Measurements from ENCODE around the gene ENC1.

ENC1 gene

DNA sequence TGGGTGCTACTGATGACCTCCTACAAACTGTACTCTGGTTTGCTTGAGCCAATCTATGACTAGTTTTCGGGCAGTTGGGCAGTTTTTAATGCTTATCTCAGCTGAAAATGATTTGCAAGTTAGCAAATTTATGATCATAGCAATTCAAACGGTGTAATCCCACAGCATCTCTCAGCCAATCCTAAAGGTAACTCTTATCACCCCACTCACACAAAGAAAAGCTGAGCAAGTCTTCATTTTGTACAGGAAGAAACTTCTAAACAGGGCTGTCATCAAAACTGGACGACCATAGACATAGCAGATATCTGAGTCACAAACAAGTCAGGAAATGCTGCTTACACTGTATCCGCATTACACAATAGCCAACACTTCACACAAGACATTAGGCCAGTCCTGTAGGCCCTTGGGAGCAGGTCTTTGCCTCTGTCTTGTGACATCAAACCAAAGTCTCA lies 2.6 kb upstream of the ENC1 start:
- Mint-ChIP-seq H3K36me3 (ENCODE audit: low read depth) (no peaks in the 10 kb centered on the region), H3K27ac (no peak overlapping the region), H3K4me3 (no peak overlapping the region), H3K4me1 (ENCODE audit: low read depth) (peaks cover 39% of the 10 kb centered on the region), H3K27me3 (peaks cover 53% of the 10 kb centered on the region), H3K9me3 (no peaks in the 10 kb centered on the region)

DNA sequence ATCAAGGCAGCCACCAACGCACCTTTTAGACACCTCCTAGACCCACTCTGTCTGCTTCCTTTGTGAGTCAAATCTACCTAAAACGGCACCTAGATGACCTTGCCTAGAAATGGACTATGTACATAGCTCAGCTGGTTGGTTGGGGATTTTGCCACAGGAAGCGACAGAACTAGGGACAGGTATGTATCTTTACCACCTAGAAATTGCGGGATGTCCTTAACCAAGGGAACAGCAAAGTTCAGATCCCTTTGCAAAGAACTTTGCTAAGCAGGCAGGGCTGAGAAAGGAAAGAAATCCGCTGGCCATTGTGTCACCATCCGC lies 2.0 kb upstream of the ENC1 start:
- peaks cover 40% of the 10 kb centered on the region for H3K4me1 Mint-ChIP-seq (ENCODE audit: low read depth)
- H3K36me3 Mint-ChIP-seq (ENCODE audit: low read depth): no peaks in the 10 kb centered on the region
- H3K4me3 Mint-ChIP-seq: no peak overlapping the region
- H3K27ac Mint-ChIP-seq: no peak overlapping the region
- H3K27me3 Mint-ChIP-seq: peaks cover 59% of the 10 kb centered on the region
- H3K9me3 Mint-ChIP-seq: no peaks in the 10 kb centered on the region

DNA sequence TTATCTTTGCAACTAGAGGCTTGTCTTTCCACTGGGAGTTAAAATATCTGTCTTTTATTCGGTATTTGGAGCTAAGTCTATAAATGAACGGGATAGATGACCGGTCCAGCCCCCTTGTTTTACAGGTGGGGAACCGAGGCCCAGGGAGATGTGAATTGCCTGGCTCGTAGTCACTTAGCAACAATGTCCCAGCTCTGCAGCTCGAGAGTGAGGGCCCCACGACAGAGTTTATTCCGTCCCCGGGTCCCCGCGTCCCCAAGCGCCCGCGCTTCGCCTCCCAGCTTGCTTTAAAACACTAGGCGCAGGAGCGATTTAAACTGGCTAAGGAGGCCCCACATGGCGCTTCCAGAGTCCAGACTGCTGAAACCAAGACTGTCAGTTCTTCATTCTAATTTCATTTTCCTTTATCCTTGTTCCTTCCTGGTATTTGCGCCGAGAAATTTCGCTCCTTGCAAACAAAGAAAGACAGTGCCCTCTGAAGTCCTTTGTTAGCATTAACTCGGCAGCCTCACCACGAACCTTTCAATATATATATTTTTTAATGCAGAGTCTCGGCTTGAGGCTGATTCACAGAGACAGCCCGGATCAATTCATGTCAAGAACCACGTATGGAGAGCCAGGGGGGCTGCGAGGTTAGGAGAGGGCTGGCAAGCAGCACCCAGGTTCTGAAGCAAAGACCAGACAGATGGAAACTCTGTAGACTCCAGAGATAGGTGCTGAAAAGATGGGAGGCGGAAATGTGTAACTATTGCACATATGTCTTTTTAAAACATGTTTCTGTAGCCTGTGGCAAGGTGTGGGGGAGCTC lies 1.4 kb upstream of the ENC1 start:
- no peaks in the 10 kb centered on the region for H3K36me3 Mint-ChIP-seq (ENCODE audit: low read depth)
- peaks cover 40% of the 10 kb centered on the region for H3K4me1 Mint-ChIP-seq (ENCODE audit: low read depth)
- H3K27ac Mint-ChIP-seq: no peak overlapping the region
- peak overlapping the region; percentile 81 for H3K4me3 Mint-ChIP-seq
- peaks cover 65% of the 10 kb centered on the region for H3K27me3 Mint-ChIP-seq
- H3K9me3 Mint-ChIP-seq: no peaks in the 10 kb centered on the region

DNA sequence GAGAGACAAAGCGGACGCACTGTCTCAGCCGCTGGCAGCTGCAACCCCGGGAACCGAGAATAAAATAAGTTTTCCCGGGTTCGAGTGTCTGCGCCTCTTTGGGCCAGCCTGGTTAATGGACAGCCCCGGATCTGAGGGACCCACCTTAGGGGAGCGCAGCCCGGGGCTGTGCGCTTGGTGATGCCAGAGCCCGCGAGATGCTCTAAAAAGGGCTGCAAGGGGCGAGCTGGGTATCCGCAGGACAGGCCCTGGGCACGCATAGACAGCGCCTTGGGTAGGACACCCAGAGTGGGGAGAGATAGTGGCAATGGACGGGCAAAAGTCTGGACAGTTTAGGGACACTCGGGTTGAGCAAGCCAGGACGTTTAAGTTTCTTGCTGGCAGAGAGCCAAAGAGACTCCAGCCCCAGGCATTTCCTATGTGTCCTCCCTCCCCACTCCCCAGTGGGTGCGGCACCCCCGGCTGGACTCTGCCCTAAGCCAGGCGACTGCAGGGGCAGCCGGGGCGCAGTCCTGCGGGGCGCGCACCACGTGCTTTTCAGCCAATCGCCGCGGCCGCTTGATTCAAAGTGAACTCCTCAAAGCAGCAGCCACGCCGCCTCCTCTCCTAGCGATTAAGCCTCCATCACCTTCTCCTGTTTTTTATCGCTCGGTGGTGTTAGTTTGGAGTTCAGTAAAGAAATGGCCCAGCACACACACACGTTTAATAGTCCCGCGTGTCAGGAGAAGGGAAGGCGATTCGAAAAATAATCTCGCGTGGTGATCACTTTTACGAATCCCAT lies 616 bp upstream of the ENC1 start:
- Mint-ChIP-seq H3K27ac (no peak overlapping the region), H3K4me3 (peak overlapping the region; percentile 81), H3K36me3 (ENCODE audit: low read depth) (no peaks in the 10 kb centered on the region), H3K4me1 (ENCODE audit: low read depth) (peaks cover 40% of the 10 kb centered on the region), H3K9me3 (no peaks in the 10 kb centered on the region), H3K27me3 (peaks cover 67% of the 10 kb centered on the region)

DNA sequence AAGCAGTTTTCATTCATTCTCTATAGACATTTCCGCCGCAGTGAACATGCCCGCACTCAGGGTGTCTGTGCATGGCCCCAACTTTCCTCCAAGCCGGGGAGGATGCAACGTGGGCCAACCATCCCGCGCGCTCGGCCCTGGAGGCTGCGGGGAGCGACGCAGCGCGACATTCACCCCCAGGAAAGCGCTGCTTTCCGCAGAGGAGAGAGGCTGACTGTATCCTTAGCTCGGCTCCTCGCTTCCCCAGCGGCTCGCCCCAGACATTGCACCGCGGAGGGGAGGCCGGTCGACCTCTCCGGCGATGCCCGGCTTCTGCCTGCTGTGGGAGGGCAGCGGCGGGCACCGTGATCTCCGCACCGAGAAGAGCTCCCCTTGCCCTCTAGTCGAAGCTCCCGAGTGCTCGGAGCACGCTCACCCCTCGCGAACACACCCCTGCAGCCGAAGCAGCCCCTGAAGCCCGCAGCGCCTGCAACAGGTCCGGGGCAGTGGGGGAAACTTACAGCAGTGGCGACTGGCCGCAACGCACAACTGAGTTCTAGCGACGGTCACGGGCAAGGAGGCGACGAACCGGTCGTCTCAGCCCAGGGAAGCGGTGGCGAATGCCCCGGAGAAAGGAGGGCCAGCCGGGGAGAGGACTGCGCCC lies 600 bp downstream of the ENC1 start:
- Mint-ChIP-seq H3K9me3 (no peaks in the 10 kb centered on the region), H3K27ac (peak overlapping the region; percentile 14), H3K4me1 (ENCODE audit: low read depth) (peaks cover 40% of the 10 kb centered on the region), H3K27me3 (peaks cover 58% of the 10 kb centered on the region), H3K4me3 (peak overlapping the region; percentile 81), H3K36me3 (ENCODE audit: low read depth) (peaks cover 5% of the 10 kb centered on the region)

DNA sequence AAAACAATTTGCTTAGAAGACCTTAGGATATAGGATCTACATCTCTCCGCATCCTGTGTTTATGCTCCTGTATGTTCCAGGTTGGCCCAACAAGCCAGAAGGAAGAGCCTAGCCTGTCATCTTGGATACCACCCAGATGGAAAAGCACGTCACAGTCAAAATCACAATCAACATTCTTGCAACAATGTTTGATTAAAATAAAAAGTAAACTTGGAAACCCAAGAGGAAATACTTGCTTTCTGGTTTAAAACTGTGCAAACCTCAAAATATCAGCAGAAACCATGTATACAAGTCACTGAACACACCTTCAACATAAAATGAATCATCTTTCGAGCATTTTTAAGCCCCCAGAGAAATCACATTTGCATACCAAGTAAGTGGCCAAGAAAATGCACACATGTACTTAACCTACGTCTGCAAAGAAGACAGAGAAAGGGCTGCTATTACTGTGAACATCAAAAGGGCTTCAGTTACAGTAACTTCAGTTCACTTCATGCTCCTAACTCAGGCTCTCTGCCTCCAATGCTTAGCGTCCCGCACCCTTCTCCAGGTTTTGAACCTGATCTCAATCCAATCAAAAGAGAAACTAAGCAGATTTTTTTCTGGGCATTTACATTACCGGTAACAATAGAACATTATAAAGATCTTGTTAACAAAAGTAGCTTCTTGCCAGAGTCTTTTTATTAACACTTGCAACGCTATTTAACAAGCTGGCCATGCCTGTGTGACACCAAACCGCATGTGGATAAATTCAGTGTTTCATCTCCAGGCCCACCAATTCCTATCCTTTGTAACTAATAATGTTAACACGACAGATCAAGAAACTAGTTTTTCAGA lies 1.3 kb downstream of the ENC1 start:
- H3K4me3 Mint-ChIP-seq: peak overlapping the region; percentile 81
- peaks cover 40% of the 10 kb centered on the region for H3K4me1 Mint-ChIP-seq (ENCODE audit: low read depth)
- H3K36me3 Mint-ChIP-seq (ENCODE audit: low read depth): peaks cover 5% of the 10 kb centered on the region
- H3K9me3 Mint-ChIP-seq: no peaks in the 10 kb centered on the region
- peak overlapping the region; percentile 12 for H3K27ac Mint-ChIP-seq
- peaks cover 58% of the 10 kb centered on the region for H3K27me3 Mint-ChIP-seq

DNA sequence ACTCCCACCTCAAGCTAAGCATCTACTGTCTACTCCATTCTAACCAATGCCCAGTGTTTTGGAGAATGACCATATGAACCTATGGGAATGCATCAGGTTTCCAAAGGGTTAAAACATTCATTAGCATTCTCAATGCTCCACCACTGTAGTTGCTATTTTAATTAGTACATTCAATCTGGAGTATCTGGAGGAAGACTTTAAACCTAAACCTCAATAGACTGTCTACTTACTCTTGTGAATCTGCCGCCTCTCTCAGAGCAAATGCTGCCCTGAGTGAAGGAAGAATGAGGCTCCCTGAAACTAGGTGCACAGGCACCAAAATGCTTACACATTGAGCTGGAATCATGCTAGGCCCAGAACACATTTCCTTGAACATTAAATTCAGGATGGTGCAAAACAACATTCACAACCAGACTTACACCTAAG lies 2.0 kb downstream of the ENC1 start:
- Mint-ChIP-seq H3K27ac (no peak overlapping the region), H3K9me3 (no peaks in the 10 kb centered on the region), H3K4me1 (ENCODE audit: low read depth) (peaks cover 40% of the 10 kb centered on the region), H3K36me3 (ENCODE audit: low read depth) (peaks cover 5% of the 10 kb centered on the region), H3K27me3 (peaks cover 54% of the 10 kb centered on the region), H3K4me3 (peak overlapping the region; percentile 81)

DNA sequence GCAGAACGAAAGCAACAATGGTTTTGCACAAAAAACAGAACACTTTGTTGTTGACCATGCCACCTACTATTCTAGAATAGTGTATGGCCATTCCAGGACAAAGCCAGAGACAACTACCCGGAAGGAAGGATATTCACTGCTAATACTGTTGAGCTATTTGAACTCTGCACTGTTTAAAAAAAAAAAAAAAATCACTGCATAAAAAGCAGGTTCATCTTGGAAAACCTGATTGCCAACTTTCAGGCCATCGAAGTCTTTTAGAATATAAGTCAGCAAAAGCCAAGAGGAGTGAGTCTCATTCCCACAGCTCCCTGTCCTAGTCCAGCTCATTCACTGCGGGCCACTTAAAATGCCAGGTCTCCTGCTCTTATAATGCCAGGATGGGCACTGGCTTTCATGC lies 4.0 kb downstream of the ENC1 start:
- peaks cover 5% of the 10 kb centered on the region for H3K36me3 Mint-ChIP-seq (ENCODE audit: low read depth)
- H3K4me3 Mint-ChIP-seq: no peak overlapping the region
- H3K27ac Mint-ChIP-seq: no peak overlapping the region
- H3K27me3 Mint-ChIP-seq: peaks cover 39% of the 10 kb centered on the region
- H3K9me3 Mint-ChIP-seq: peaks cover 3% of the 10 kb centered on the region
- peaks cover 48% of the 10 kb centered on the region for H3K4me1 Mint-ChIP-seq (ENCODE audit: low read depth)

DNA sequence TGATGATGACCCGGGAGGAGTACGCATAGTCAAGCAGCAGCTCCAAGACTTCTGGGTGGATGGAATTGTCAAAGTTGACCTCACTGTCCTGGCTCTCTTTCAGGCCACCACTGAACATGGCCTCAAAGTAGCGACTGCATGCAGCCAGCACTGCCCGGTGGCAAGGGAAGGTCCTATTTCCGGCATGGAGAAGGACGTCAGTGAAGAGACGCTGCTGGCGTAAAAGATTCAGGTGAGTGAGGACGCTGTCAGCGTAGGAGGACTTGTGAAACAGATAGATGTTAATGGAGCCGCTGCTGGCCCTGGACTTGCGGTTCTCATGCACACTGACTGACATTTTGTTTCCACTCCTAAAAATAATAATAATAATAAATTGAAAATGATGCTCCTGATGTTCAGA lies 4.4 kb downstream of the ENC1 start:
- H3K27me3 Mint-ChIP-seq: peaks cover 36% of the 10 kb centered on the region

DNA sequence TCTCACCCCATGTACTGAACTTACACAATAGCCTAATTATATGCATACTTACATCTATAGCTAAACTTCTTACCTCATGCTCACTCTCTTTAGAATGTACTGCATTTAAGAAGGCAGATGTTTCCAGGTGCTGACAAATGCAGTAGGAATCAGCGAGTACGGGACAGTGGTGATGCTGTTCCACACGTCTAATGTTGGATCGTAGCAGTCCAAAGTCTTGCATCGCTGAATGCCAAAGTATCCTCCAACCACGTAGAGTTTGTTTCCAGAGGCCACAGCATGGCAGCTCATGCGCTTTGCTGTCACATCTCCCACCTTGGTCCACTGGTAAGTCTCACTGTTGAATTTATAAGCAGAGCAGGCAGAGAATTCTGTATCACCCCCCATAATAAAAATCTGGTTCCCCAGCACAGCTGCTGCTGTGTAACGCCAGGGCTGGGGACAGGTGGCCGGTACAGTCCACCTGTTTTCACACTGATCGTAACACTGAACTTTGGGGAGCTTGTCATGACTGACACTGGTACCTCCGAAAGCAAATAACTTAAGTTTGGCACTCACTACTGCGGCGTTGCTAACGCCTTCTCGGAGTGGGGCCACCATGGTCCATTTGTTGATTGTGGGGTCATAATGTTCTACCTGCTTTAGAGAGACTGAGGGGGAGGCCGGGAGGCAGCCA lies 5.8 kb downstream of the ENC1 start:
- Mint-ChIP-seq H3K27ac (no peak overlapping the region), H3K36me3 (ENCODE audit: low read depth) (peaks cover 5% of the 10 kb centered on the region), H3K27me3 (peaks cover 32% of the 10 kb centered on the region), H3K9me3 (peaks cover 3% of the 10 kb centered on the region), H3K4me1 (ENCODE audit: low read depth) (peaks cover 49% of the 10 kb centered on the region), H3K4me3 (no peak overlapping the region)

More for the DNA sequence above, 4.4 kb downstream of the ENC1 start:
- Mint-ChIP-seq H3K4me3 (no peak overlapping the region), H3K27ac (no peak overlapping the region), H3K9me3 (peaks cover 3% of the 10 kb centered on the region), H3K4me1 (ENCODE audit: low read depth) (peaks cover 48% of the 10 kb centered on the region), H3K36me3 (ENCODE audit: low read depth) (peaks cover 5% of the 10 kb centered on the region)

DNA sequence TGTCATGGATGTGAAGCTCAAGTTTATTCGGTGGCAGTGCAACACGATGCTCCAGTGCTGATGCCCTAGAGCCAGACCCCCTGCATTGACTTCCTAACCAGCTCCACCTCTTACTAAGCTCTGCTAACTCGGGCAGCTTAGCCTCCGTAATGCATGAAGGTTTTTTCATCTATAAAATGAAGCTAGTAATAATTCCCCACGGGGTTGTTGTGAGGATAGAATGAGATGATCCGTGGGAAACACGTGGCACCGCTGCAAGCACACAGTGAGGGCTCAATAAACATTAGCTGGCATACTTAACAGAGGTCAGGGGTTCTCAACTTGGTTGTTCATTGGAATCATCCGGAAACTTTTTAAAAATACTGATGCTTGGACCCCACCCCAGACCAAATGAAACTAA lies 6.8 kb downstream of the ENC1 start:
- H3K4me3 Mint-ChIP-seq: no peak overlapping the region
- H3K36me3 Mint-ChIP-seq (ENCODE audit: low read depth): peaks cover 5% of the 10 kb centered on the region
- peaks cover 39% of the 10 kb centered on the region for H3K4me1 Mint-ChIP-seq (ENCODE audit: low read depth)
- no peak overlapping the region for H3K27ac Mint-ChIP-seq
- H3K27me3 Mint-ChIP-seq: peaks cover 24% of the 10 kb centered on the region
- peaks cover 3% of the 10 kb centered on the region for H3K9me3 Mint-ChIP-seq

DNA sequence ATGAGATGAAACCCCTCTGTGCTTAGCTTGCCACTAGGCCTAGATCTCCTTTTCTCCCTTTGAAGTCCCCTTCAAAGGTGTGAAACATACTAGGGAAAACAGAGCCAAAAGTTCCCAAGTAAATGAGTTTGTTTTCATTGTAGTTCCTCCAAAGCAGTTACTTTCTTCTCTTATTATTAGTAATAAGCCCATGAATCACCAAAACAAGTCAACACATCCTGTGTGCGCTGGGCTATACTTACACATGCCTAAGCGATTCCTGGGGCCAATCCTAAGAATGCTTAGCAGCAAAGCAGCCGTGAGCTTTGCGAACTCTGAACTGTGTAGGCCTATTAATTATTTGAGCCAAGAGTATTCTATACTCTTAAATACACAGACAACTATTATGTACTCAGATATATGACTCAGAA lies 7.6 kb downstream of the ENC1 start:
- Mint-ChIP-seq H3K27me3 (peaks cover 17% of the 10 kb centered on the region), H3K27ac (no peak overlapping the region), H3K36me3 (ENCODE audit: low read depth) (peaks cover 5% of the 10 kb centered on the region), H3K4me1 (ENCODE audit: low read depth) (peaks cover 32% of the 10 kb centered on the region), H3K9me3 (peaks cover 3% of the 10 kb centered on the region), H3K4me3 (no peak overlapping the region)

DNA sequence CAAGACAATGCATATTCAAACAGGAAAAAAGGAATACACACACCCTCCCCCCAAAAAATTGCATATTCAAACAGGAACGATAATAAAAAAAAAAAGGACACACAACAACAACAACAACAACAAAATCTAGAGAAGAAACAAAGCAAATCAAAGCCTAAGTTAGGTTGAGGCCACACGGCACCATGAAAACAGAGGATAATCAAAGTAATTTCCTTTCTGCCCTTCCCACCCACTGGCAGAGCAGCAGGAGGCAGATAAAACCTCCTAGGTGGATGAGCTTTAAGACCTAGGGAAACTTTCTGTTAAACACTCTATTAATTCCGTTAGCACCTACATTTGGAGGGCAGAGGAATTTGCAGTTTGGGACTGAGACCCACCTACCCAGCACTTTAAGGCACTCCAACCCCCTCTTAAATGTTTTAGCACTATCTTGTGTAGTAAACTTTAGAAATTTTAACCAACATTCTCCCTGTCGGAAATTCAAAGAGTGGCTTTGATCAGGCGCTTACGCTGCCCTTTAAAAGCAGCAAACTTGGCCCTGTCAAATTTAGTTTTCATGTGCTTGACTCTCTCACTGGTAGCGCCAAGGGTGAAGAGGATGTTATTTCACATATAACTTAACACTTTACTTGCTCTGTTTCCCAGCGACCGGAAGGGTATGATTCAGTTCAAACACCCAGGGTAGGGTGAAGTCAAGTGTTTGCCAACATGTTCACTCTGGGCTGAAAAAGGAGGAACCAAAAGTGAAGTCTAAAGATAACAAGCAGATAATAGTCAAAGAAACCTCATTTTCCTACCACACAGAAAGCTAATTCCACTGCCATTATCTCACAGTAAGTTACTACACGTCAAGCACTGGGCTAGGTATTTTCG lies 9.2 kb downstream of the ENC1 start:
- peak overlapping the region; percentile 24 for H3K4me3 Mint-ChIP-seq
- H3K9me3 Mint-ChIP-seq: peaks cover 3% of the 10 kb centered on the region
- peak overlapping the region; percentile 89 for H3K27ac Mint-ChIP-seq
- peaks cover 9% of the 10 kb centered on the region for H3K27me3 Mint-ChIP-seq
- peaks cover 5% of the 10 kb centered on the region for H3K36me3 Mint-ChIP-seq (ENCODE audit: low read depth)
- H3K4me1 Mint-ChIP-seq (ENCODE audit: low read depth): peaks cover 32% of the 10 kb centered on the region

All from stimulated activated naive CD8-positive, alpha-beta T cell treated with anti-CD3 and anti-CD28 coated beads, Interleukin-15, Interleukin-2, amounts not matched to agents 100 ng/mL and 50 ng/mL, for 24 hours (primary cell).